HCT116 (cell line): ENCODE measurements around the gene CARMIL1.

Source experiments
- CTCF ChIP-seq, 3 experiments: fragments of 200-600 bp in 1 of 3; sonication (generic) in 1 of 3; IDR thresholded peaks in 2 of 3; conservative IDR thresholded peaks in 1 of 3; 2 replicates each; pipeline ENCODE4 v1.5.1; 2012 to 2017; ENCODE audit warnings: low read depth in 2 of 3, low read length in 2 of 3, antibody characterized with exemption in 1 of 3, borderline replicate concordance in 1 of 3, control low read depth in 1 of 3, mild to moderate bottlenecking in 1 of 3, mixed read lengths in 1 of 3, mixed run types in 1 of 3, moderate library complexity in 1 of 3; ENCODE audit not compliant: insufficient read depth in 1 of 3
- EZH2phosphoT487 ChIP-seq: fragments of 200-600 bp; IDR thresholded peaks from 2 replicates; pipeline ENCODE4 v1.6.1; 2018; ENCODE audit warnings: antibody characterized with exemption, borderline replicate concordance
- POLR2A ChIP-seq: IDR thresholded peaks from 2 replicates; pipeline ENCODE4 v1.7.0; 2011; ENCODE audit warnings: borderline replicate concordance; ENCODE audit not compliant: insufficient read depth, insufficient read length; ENCODE audit errors: extremely low read depth
- SP1 ChIP-seq: IDR thresholded peaks from 2 replicates; pipeline ENCODE4 v1.6.1; 2012; ENCODE audit warnings: low read depth
- YY1 ChIP-seq: IDR thresholded peaks from 2 replicates; pipeline ENCODE4 v1.6.1; 2011; ENCODE audit warnings: low read length, low read depth, moderate library complexity, mild to moderate bottlenecking; ENCODE audit not compliant: insufficient replicate concordance; ENCODE audit errors: extremely low read depth
- ZNF274 ChIP-seq: fragments of 200-500 bp; sonication (Bioruptor generic); IDR thresholded peaks from 2 replicates; pipeline ENCODE4 v1.6.1; 2014; ENCODE audit warnings: mild to moderate bottlenecking, low read depth, low read length, inconsistent platforms

GRCh38 chr6:25351485-25351884 is 72.3 kb downstream of the CARMIL1 start:
- no peak for TF ChIP-seq YY1
- no peak for TF ChIP-seq ZNF274
- TF ChIP-seq POLR2A, result no peak
- no peak for TF ChIP-seq SP1
- TF ChIP-seq CTCF (IDR thresholded peaks at IDR 0.05 in 2 of 3, conservative IDR thresholded peaks at IDR 0.05 in 1 of 3; ENCODE audit: borderline replicate concordance in 1 of 3, insufficient read depth in 1 of 3, low read depth in 2 of 3, low read length in 2 of 3), result no peak
- no peak for TF ChIP-seq EZH2phosphoT487
